Smooth muscle cell of the brain vasculature (primary cell): Measurements from ENCODE around the gene CD300E.

Source experiments
- DNase-seq: peaks from one replicate; pipeline ENCODE4 v3.0.0-alpha.2; 2012; ENCODE audit warnings: low read depth, low spot score

Gene CD300E

GRCh38 chr17:74566132-74566753 is 57.3 kb downstream of the CD300E start:
- no peak for DNase-seq

GRCh38 chr17:74565126-74565525 is 58.4 kb downstream of the CD300E start:
- no peak for DNase-seq

GRCh38 chr17:74563358-74563757 is 60.2 kb downstream of the CD300E start:
- DNase-seq, result no peak

GRCh38 chr17:74561586-74561985 is 62.0 kb downstream of the CD300E start:
- no peak for DNase-seq
